RWPE1 (cell line): Measurements from ENCODE around the gene SUGCT.

Experiments used
- CTCF ChIA-PET: fragments of 350-600 bp; sonication (Branson Sonifier 250); formaldehyde crosslinking; extraction: SDS; loops from one replicate; lab custom pipeline; 2021; lab: Yijun Ruan, JAX
- POLR2A ChIA-PET: fragments of 400-600 bp; formaldehyde crosslinking; extraction: SDS; loops from one replicate; lab custom pipeline; 2020; ENCODE audit warnings: antibody characterized with exemption; ENCODE audit not compliant: low non-redundant PET; lab: Yijun Ruan, JAX
- DNase-seq: peaks from one replicate; pipeline ENCODE4 v3.0.0; 2012; ENCODE audit warnings: low spot score
- H3K27ac ChIP-seq: fragments of 450-650 bp; 2 replicates; pipeline ENCODE4 v1.5.1; 2017
- TF ChIP-seq, protein P1 (sequence below): fragments of 450-650 bp; conservative IDR thresholded peaks from 2 replicates; pipeline ENCODE4 v1.5.1; 2017; ENCODE audit warnings: low read depth, mild to moderate bottlenecking

The SUGCT gene

DNA sequence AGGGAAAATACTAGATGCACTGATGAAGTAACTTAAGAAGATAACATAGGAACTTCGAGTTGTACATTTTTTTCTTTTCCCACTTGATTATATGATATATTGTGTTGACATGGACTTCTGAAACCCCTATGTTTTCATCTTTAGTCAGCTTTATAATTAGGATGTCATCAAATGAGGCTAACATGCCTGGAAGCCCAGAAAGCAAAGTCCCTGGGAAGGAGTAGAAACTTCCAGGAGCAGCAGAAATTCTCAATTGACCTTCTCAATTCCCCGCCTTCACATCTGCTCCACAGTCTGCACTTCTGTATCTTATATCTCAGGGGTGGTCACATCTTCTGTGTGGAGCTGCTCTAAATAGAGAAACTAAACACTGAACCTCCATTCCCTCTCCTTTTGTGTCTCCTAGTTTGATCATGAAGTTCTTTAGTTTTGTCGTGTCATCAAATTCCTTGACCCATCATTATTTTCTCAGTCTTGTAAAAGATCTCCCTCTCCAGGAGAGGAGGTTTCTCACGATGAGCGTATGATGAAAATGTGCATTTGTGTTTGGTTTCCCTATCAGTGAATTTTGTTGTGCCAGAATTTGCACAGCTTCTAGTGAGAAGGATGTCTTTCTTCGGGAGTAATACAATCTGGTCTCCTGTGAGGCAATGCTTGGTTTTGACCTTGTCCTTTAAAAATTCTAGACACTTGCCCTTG is 303.3 kb downstream of the SUGCT start:
- CTCF ChIA-PET = interaction anchor here (0.6 kb wide), 1 partner anchor 257 kb away, joined by 3 read pairs; no protein-coding TSS in a partner anchor
- TF ChIP-seq, protein P1, sequence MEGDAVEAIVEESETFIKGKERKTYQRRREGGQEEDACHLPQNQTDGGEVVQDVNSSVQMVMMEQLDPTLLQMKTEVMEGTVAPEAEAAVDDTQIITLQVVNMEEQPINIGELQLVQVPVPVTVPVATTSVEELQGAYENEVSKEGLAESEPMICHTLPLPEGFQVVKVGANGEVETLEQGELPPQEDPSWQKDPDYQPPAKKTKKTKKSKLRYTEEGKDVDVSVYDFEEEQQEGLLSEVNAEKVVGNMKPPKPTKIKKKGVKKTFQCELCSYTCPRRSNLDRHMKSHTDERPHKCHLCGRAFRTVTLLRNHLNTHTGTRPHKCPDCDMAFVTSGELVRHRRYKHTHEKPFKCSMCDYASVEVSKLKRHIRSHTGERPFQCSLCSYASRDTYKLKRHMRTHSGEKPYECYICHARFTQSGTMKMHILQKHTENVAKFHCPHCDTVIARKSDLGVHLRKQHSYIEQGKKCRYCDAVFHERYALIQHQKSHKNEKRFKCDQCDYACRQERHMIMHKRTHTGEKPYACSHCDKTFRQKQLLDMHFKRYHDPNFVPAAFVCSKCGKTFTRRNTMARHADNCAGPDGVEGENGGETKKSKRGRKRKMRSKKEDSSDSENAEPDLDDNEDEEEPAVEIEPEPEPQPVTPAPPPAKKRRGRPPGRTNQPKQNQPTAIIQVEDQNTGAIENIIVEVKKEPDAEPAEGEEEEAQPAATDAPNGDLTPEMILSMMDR = no peak
- DNase-seq = no peak
- H3K27ac ChIP-seq = no peak overlapping the region
- POLR2A ChIA-PET = no interaction called here

DNA sequence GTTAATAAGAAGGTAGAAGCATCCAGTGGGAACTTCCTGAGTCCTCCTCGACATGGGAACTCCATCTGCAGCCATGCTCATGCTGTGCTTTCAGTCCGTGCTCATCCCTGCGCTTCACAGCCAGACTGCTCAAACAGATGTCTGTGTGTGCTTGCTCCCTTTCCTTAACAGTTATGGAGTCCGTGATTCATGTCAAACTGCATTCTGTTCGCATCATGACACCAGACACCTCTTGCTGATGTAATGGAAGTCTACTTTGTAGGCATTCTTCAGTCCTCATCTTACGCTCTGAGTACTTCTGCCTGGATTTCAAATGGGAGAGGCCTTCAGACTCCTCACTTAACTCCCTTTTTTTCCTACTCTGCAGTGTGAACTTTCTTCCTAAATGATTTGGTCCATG is 304.9 kb downstream of the SUGCT start:
- no peak for DNase-seq
- no peak overlapping the region for H3K27ac ChIP-seq
- POLR2A ChIA-PET = no interaction called here
- CTCF ChIA-PET = no interaction called here
- TF ChIP-seq, protein P1 = no peak

DNA sequence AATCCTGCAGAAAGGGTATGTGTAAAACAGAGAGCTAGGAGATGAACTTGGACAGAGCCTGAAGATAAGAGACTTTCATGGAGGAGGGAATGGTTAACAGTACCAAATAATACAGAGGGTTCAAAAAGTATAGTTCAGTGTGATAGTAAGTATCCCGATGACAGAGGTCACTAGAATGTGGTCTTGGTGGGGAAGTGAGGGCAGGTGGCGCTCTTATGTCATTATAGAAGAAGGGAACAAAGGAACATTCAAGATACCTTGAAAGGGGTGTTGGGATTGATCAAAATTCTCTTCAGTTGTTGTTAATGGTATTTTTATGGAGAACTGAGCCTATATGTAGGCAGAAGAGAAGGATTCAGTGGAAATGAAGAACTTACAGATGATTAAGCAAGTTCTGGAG is 312.5 kb downstream of the SUGCT start:
- POLR2A ChIA-PET = no interaction called here
- no peak overlapping the region for H3K27ac ChIP-seq
- CTCF ChIA-PET = interaction anchor here (0.6 kb wide), 1 partner anchor 45 kb away, joined by 3 read pairs; no protein-coding TSS in a partner anchor
- no peak for DNase-seq
- TF ChIP-seq, protein P1 = no peak

DNA sequence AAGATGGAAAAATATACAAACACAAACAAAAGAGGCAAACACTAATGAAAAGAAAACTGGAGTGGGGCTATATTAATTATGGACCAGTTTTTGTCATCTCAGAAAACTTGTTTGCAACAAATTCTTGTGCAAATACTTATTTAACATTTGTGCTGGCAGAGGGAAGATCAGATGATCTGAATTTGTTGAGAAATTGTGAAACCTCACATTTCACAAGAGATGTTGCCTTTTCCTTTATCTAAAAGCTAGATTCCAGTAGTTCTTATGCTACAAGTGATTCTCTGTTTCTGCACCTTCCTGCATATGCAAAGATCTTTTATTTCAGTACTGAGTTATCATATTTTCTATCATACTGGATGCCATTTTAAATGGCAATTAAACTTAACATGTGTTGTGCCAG is 320.7 kb downstream of the SUGCT start:
- no peak overlapping the region for H3K27ac ChIP-seq
- DNase-seq = no peak
- ChIA-PET CTCF (no interaction called here), POLR2A (no interaction called here)
- TF ChIP-seq, protein P1 = no peak

DNA sequence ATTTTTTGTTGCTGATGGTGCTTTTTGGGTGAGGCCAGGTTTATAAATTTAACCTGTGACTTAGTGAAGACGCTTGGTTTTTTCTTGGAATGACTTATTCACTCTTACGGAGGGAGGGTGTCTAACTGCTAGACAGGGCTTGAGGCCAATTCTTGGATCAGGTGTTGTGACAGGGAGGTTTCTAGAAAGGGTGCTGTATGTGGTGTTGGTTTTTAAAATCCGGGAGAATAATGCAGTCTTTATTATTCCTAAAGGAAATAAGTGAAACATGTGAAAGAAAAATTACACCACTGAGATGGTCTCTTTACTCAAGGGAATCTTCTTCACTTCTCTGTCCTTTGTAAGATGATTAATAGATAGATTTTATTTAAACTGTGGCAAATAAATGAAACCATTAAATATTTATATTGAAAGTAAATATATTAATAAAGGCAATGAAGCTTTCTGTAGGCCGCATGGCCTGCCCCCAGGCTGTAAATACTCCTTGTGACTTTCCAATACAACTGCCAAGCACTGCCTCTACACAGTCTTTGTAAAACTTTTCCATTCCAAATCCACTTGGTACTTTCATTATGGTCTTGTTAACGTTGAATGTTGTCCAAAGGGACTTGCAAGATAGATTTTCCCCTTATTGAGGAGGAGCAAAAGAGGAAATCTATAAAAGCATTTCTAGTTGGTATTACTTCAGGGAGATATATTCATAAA is 323.1 kb downstream of the SUGCT start:
- ChIA-PET POLR2A (no interaction called here), CTCF (interaction anchor here (0.7 kb wide), 1 partner anchor 35 kb away, joined by 4 read pairs; no protein-coding TSS in a partner anchor)
- TF ChIP-seq, protein P1 = no peak
- H3K27ac ChIP-seq = no peak overlapping the region
- DNase-seq = no peak

DNA sequence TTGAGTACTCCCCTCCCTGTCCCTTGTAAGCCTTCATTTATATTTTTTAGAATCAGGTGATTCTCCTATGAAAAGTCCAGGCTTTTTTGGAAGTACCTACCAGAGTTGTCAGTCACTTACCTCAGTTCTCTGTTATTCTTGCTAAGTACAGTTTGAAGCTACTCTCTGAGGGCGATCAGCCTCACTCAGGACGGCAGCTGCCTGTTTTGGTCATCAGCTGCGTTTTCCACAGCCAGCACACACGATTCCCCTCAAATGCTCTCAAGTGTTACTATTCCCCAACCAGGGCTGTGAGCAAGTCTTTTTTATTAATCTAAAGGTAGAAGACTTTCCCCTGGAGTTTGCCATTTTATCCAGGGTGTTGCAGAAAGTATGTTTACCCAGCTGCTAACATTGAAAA is 328.6 kb downstream of the SUGCT start:
- DNase-seq = no peak
- TF ChIP-seq, protein P1 = no peak
- ChIA-PET POLR2A (no interaction called here), CTCF (interaction anchor here (0.6 kb wide), 1 partner anchor 928 kb away, joined by 4 read pairs; no protein-coding TSS in a partner anchor)
- no peak overlapping the region for H3K27ac ChIP-seq
